Endodermal cell (in vitro differentiated cells): Measurements from ENCODE around the gene LACTBL1. TPM values are rescaled to one million over a fixed set of nuclear protein-coding genes. Genes with fewer than 3 reads are reported as not detected.
A peak's percentile ranks its signal among the peaks of the same experiment; 100 is the strongest.

Source experiments
- DNase-seq: peaks from one replicate; pipeline ENCODE4 v3.0.0-alpha.2; 2017
- H3K27ac ChIP-seq: 2 replicates; pipeline ENCODE4 v1.5.1; 2013; ENCODE audit warnings: mild to moderate bottlenecking, low read depth, low read length, moderate library complexity
- H3K27me3 ChIP-seq: 2 replicates; pipeline ENCODE4 v1.6.1; 2013; ENCODE audit warnings: mild to moderate bottlenecking, low read length, moderate library complexity; ENCODE audit not compliant: insufficient read depth, control insufficient read depth, poor library complexity, severe bottlenecking
- H3K36me3 ChIP-seq: 2 replicates; pipeline ENCODE4 v1.7.0; 2013; ENCODE audit warnings: mild to moderate bottlenecking, low read length, moderate library complexity; ENCODE audit not compliant: control insufficient read depth, insufficient read depth
- H3K4me1 ChIP-seq: one replicate; pipeline ENCODE4 v1.7.0; 2013; ENCODE audit warnings: low read length; ENCODE audit not compliant: control insufficient read depth, insufficient read depth
- H3K4me3 ChIP-seq: 2 replicates; pipeline ENCODE4 v1.5.1; 2013; ENCODE audit warnings: mild to moderate bottlenecking, low read length, moderate library complexity
- H3K9ac ChIP-seq: 2 replicates; pipeline ENCODE4 v1.6.1; 2013; ENCODE audit warnings: mild to moderate bottlenecking, low read length, moderate library complexity; ENCODE audit not compliant: poor library complexity, severe bottlenecking; ENCODE audit errors: extremely low read depth
- H3K9me3 ChIP-seq: 2 replicates; pipeline ENCODE4 v1.6.1; 2013; ENCODE audit warnings: mild to moderate bottlenecking, low read length, moderate library complexity; ENCODE audit not compliant: control insufficient read depth
- H3K27ac Mint-ChIP-seq: 2 replicates; pipeline ENCODE4 v1.8.0; 2020; ENCODE audit warnings: mixed read lengths
- H3K27me3 Mint-ChIP-seq: 2 replicates; pipeline ENCODE4 v1.8.0; 2021; ENCODE audit warnings: mild to moderate bottlenecking, mixed read lengths; ENCODE audit not compliant: insufficient read depth
- H3K36me3 Mint-ChIP-seq: 2 replicates; pipeline ENCODE4 v1.8.0; 2020; ENCODE audit warnings: low read depth, mixed read lengths
- H3K4me1 Mint-ChIP-seq: 2 replicates; pipeline ENCODE4 v1.8.0; 2020; ENCODE audit warnings: mixed read lengths
- H3K4me3 Mint-ChIP-seq: 2 replicates; pipeline ENCODE4 v1.8.0; 2020; ENCODE audit warnings: mild to moderate bottlenecking, moderate library complexity, mixed read lengths
- H3K9me3 Mint-ChIP-seq: 2 replicates; pipeline ENCODE4 v1.8.0; 2020; ENCODE audit warnings: mild to moderate bottlenecking, mixed read lengths
- WGBS, 2 experiments: methylation state at CpG; one replicate each; pipeline versions ENCODE4 v1.1.5 to v1.1.7; 2013; ENCODE audit warnings: missing lambda C conversion rate in 2 of 2, mixed read lengths in 1 of 2; ENCODE audit not compliant: insufficient coverage in 1 of 2, insufficient read length in 1 of 2; 5-methylcytosine and 5-hydroxymethylcytosine counted together
- total RNA-seq, 2 donors: library from RNA; stranded (reverse); fragmentation: NEBNext Ultra II Directional in 1 of 2; extraction: Animal tissue kit (Norgen Biotek cat#: 25700) in 1 of 2; gene quantifications; 2 replicates in 1 of 2; 3 replicates in 1 of 2; pipeline ENCODE4 v1.2.1, GENCODE V29; 2021
- TF ChIP-seq, protein P1 (sequence below): fragments of 200-600 bp; sonication (generic); conservative IDR thresholded peaks from 2 replicates; pipeline ENCODE4 v1.5.0; 2021; ENCODE audit warnings: antibody characterized with exemption, mild to moderate bottlenecking

Gene LACTBL1
- total RNA-seq, 2 donors from 2014 or later: not detected

DNA sequence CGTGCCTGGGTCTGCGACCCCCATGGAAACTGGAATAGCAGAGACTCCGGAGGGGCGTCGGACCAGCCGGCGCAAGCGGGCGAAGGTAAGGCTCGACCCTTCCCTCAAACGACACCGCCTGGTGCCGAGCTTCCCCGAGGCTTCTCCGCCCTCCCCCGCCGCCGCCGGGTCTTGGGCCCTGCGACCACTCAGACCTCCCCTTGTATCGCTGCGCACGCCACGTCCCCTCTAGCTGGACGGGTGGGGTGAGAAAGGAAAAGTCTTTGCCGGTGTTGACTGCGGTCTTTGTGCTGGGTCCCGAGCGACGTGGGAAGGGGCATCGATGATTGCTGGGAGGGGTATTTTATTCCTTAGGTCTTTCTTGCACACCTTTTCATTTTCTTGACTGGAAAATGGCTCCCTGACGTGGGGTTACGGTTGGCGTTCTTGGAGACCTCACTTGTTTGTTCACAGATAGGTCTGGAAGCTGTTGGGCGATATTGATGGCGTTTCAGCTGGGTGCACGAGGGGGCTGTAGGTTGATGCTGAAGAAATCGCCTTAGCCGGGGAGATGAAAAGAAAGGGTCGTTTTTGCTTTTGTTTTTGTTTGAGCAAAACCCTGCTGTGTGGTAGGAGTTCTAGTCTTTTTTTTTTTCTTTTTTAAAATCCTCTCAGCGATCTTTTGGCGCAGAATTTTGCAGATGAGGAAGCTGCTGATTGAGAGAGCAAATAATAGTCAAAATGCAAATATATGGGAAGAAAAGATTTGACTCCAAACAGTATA, 47.4 kb upstream of the LACTBL1 start:
- Histone ChIP-seq H3K36me3 (peaks cover 6% of the 10 kb centered on the region), H3K4me1 (no peaks in the 10 kb centered on the region), H3K27ac (peak overlapping the region; percentile 96), H3K9me3 (peaks cover 30% of the 10 kb centered on the region), H3K9ac (peak overlapping the region; percentile 97), H3K4me3 (peak overlapping the region; percentile 91), H3K27me3 (no peaks in the 10 kb centered on the region)
- peak; percentile 78 for DNase-seq
- H3K9me3 Mint-ChIP-seq: peaks cover 26% of the 10 kb centered on the region
- no peaks in the 10 kb centered on the region for H3K27me3 Mint-ChIP-seq
- TF ChIP-seq, protein P1, sequence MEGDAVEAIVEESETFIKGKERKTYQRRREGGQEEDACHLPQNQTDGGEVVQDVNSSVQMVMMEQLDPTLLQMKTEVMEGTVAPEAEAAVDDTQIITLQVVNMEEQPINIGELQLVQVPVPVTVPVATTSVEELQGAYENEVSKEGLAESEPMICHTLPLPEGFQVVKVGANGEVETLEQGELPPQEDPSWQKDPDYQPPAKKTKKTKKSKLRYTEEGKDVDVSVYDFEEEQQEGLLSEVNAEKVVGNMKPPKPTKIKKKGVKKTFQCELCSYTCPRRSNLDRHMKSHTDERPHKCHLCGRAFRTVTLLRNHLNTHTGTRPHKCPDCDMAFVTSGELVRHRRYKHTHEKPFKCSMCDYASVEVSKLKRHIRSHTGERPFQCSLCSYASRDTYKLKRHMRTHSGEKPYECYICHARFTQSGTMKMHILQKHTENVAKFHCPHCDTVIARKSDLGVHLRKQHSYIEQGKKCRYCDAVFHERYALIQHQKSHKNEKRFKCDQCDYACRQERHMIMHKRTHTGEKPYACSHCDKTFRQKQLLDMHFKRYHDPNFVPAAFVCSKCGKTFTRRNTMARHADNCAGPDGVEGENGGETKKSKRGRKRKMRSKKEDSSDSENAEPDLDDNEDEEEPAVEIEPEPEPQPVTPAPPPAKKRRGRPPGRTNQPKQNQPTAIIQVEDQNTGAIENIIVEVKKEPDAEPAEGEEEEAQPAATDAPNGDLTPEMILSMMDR: no peak
- peak overlapping the region; percentile 99 for H3K27ac Mint-ChIP-seq
- H3K4me3 Mint-ChIP-seq: peak overlapping the region; percentile 92
- H3K36me3 Mint-ChIP-seq: peaks cover 20% of the 10 kb centered on the region
- WGBS, 2 experiments: 0% methylated on average over 8 to 42 of the region's 42 CpGs
- H3K4me1 Mint-ChIP-seq: peaks cover 2% of the 10 kb centered on the region

DNA sequence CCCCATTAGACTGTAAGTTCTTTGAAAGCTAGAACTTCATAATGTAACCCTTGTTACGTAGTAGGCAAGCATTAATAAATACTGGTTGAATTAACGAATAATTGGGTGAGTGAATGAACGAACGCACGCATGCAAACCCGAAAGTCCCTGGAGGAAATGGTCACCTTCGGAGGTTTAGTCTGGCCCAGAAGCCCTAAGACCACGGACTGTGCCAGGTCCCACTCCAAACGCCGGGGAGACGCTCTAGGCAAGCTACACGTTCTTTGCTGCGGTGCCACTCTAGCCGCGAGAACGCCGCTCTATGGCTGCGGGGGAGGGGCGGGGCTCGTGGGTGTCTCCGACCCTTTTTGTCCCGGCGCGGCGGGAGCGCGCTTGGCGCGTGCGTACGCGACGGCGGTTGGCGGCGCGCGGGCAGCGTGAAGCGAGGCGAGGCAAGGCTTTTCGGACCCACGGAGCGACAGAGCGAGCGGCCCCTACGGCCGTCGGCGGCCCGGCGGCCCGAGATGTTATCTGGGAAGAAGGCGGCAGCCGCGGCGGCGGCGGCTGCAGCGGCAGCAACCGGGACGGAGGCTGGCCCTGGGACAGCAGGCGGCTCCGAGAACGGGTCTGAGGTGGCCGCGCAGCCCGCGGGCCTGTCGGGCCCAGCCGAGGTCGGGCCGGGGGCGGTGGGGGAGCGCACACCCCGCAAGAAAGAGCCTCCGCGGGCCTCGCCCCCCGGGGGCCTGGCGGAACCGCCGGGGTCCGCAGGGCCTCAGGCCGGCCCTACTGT, 46.6 kb upstream of the LACTBL1 start, which contains the start of gene KDM1A:
TSS of gene KDM1A (plus strand) at position 375 of the 769 bp plus-strand sequence. CDS start at position 504, 129 bp downstream.
- H3K4me3 ChIP-seq: peak within 1 kb of the TSS; percentile 91
- Mint-ChIP-seq H3K27me3 (no peaks in the 10 kb centered on the region), H3K27ac (peak within 1 kb of the TSS; percentile 99), H3K36me3 (peaks cover 20% of the 10 kb centered on the region), H3K4me3 (peak within 1 kb of the TSS; percentile 92), H3K9me3 (peaks cover 26% of the 10 kb centered on the region), H3K4me1 (peaks cover 2% of the 10 kb centered on the region)
- DNase-seq: peak; percentile 99
- 1 to 5% methylated on average over 13 to 85 of the region's 85 CpGs for WGBS, 2 experiments
- H3K9me3 ChIP-seq: peaks cover 29% of the 10 kb centered on the region
- no peaks in the 10 kb centered on the region for H3K27me3 ChIP-seq
- TF ChIP-seq, protein P1: peak; percentile 49
- peak within 1 kb of the TSS; percentile 96 for H3K27ac ChIP-seq
- H3K9ac ChIP-seq: peak within 1 kb of the TSS; percentile 97
- H3K4me1 ChIP-seq: no peaks in the 10 kb centered on the region
- peaks cover 6% of the 10 kb centered on the region for H3K36me3 ChIP-seq

DNA sequence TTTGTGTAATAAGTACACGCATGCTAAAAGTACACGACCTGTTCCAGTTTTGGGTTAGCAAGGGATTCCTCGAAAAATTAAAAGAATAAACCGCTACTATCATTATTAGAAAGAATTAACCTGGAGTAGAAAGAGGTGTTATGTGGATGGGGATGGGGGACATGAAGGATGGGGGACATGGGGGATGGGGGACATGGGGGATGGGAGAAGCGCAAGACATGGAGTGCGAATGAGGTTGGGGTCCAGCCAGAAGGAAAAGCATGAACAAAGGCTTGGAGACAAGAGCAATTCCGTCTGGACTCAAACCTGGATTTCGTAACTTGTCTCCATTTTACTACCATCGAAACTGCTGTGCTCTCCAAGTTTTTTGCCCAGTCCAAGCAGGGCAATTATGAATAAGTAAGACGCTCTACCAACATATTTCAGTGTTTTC, 46.0 kb upstream of the LACTBL1 start:
- H3K9ac ChIP-seq: peak overlapping the region; percentile 97
- peaks cover 22% of the 10 kb centered on the region for H3K9me3 Mint-ChIP-seq
- H3K4me1 Mint-ChIP-seq: peaks cover 6% of the 10 kb centered on the region
- H3K36me3 Mint-ChIP-seq: peaks cover 19% of the 10 kb centered on the region
- H3K27me3 Mint-ChIP-seq: no peaks in the 10 kb centered on the region
- H3K36me3 ChIP-seq: peaks cover 6% of the 10 kb centered on the region
- peaks cover 23% of the 10 kb centered on the region for H3K9me3 ChIP-seq
- TF ChIP-seq, protein P1: no peak
- 83 to 85% methylated on average over 4 to 10 of the region's 10 CpGs for WGBS, 2 experiments
- peak overlapping the region; percentile 92 for H3K4me3 Mint-ChIP-seq
- H3K4me3 ChIP-seq: peak overlapping the region; percentile 91
- H3K27ac Mint-ChIP-seq: peak overlapping the region; percentile 96
- H3K27me3 ChIP-seq: no peaks in the 10 kb centered on the region
- peak overlapping the region; percentile 73 for H3K27ac ChIP-seq
- no peaks in the 10 kb centered on the region for H3K4me1 ChIP-seq
- DNase-seq: no peak
